SK-N-MC (cell line): ENCODE measurements around the gene LEFTY1.

ENCODE experiments used
- DNase-seq: peaks from one replicate; pipeline ENCODE4 v3.0.0-alpha.2; 2011; ENCODE audit warnings: low read depth, low spot score
- H3K27ac ChIP-seq: fragments of 200-600 bp; sonication (generic); 2 replicates; pipeline ENCODE4 v1.5.1; 2016; ENCODE audit warnings: mixed run types
- H3K36me3 ChIP-seq: fragments of 200-600 bp; sonication (generic); 2 replicates; pipeline ENCODE4 v1.6.1; 2017; ENCODE audit warnings: antibody characterized with exemption, low read length, mixed read lengths; ENCODE audit not compliant: insufficient read depth
- H3K4me3 ChIP-seq: fragments of 200-600 bp; sonication (generic); 2 replicates; pipeline ENCODE4 v1.5.1; 2016
- H3K9ac ChIP-seq: fragments of 200-600 bp; sonication (generic); 2 replicates; pipeline ENCODE4 v1.8.0; 2017; ENCODE audit warnings: mixed run types, mixed read lengths; ENCODE audit not compliant: insufficient read length
- H3K9me3 ChIP-seq: fragments of 200-600 bp; sonication (generic); 2 replicates; pipeline ENCODE4 v1.6.1; 2017; ENCODE audit warnings: low read depth, mild to moderate bottlenecking, antibody characterized with exemption, low read length, moderate library complexity, mixed read lengths
- EZH2 ChIP-seq: fragments of 200-600 bp; sonication (generic); IDR thresholded peaks from one replicate; pipeline ENCODE4 v1.6.1; 2017; ENCODE audit warnings: antibody characterized with exemption
- FOXP2 ChIP-seq: optimal IDR thresholded peaks from 2 replicates; pipeline ENCODE3; 2011; ENCODE audit warnings: mild to moderate bottlenecking, moderate library complexity; ENCODE audit not compliant: insufficient read depth; ENCODE audit errors: extremely low read length, control extremely low read depth
- POLR2AphosphoS5 ChIP-seq: IDR thresholded peaks from 2 replicates; pipeline ENCODE4 v1.6.1; 2012; ENCODE audit warnings: mild to moderate bottlenecking, low read depth, low read length, borderline replicate concordance

The LEFTY1 gene

DNA sequence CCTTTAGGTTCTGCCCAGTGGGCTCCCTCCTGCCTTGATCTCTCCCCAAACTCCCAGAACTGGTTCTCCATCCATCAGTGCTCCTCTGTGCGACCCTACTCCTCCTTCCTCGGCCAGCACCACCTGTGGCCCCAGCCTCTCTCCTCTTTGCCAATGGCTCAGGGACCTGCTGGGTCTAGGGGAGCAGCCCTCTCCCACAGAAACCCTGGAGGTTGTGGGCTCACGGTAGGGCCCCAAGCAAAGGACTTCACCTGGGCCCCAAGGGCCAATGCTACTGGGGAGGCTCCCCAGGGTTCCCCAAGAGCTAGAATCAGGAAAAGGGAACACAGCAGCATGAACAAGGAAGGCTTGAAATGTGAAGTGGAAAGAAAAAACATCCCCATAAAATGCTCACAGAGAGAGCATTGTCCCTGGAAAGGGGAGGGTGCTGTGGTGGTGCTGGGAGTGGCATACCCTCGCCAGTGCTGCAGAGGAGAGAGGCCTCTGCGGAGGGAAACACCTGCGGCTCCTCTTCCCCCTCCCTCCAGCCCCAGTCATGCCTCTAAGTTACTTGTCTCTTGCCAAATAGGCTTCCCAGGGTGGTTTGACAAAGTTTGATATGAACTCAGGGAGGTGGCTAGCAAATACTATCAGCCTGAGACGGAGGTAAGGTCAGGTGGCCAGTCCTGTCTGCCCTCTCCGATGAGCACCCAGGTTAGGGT, 9.3 kb downstream of the LEFTY1 start:
- Histone ChIP-seq H3K9ac (no peak overlapping the region), H3K9me3 (no peaks in the 10 kb centered on the region), H3K27ac (no peak overlapping the region), H3K4me3 (no peak overlapping the region), H3K36me3 (no peaks in the 10 kb centered on the region)
- TF ChIP-seq POLR2AphosphoS5: no peak
- no peak for TF ChIP-seq EZH2
- TF ChIP-seq FOXP2: no peak
- DNase-seq: no peak

- no peak for DNase-seq
- H3K36me3 ChIP-seq: no peaks in the 10 kb centered on the region
- H3K9ac ChIP-seq: no peak overlapping the region
- TF ChIP-seq POLR2AphosphoS5 (no peak), EZH2 (no peak), FOXP2 (no peak)
- no peaks in the 10 kb centered on the region for H3K9me3 ChIP-seq
- H3K4me3 ChIP-seq: no peak overlapping the region
- no peak overlapping the region for H3K27ac ChIP-seq
Measured at GRCh38 chr1:225878282-225878681, 10.7 kb downstream of the LEFTY1 start.

- H3K9me3 ChIP-seq: no peaks in the 10 kb centered on the region
- no peak for DNase-seq
- no peaks in the 10 kb centered on the region for H3K36me3 ChIP-seq
- H3K4me3 ChIP-seq: no peak overlapping the region
- no peak overlapping the region for H3K27ac ChIP-seq
- H3K9ac ChIP-seq: no peak overlapping the region
- TF ChIP-seq EZH2 (no peak), POLR2AphosphoS5 (no peak), FOXP2 (no peak)
Measured at GRCh38 chr1:225877580-225877979, 11.4 kb downstream of the LEFTY1 start.

- Histone ChIP-seq H3K9ac (no peak overlapping the region), H3K9me3 (no peaks in the 10 kb centered on the region), H3K36me3 (no peaks in the 10 kb centered on the region), H3K27ac (no peak overlapping the region), H3K4me3 (no peak overlapping the region)
- no peak for TF ChIP-seq POLR2AphosphoS5
- no peak for TF ChIP-seq EZH2
- TF ChIP-seq FOXP2: no peak
- no peak for DNase-seq
Measured at GRCh38 chr1:225876900-225877510, 11.9 kb downstream of the LEFTY1 start.

DNA sequence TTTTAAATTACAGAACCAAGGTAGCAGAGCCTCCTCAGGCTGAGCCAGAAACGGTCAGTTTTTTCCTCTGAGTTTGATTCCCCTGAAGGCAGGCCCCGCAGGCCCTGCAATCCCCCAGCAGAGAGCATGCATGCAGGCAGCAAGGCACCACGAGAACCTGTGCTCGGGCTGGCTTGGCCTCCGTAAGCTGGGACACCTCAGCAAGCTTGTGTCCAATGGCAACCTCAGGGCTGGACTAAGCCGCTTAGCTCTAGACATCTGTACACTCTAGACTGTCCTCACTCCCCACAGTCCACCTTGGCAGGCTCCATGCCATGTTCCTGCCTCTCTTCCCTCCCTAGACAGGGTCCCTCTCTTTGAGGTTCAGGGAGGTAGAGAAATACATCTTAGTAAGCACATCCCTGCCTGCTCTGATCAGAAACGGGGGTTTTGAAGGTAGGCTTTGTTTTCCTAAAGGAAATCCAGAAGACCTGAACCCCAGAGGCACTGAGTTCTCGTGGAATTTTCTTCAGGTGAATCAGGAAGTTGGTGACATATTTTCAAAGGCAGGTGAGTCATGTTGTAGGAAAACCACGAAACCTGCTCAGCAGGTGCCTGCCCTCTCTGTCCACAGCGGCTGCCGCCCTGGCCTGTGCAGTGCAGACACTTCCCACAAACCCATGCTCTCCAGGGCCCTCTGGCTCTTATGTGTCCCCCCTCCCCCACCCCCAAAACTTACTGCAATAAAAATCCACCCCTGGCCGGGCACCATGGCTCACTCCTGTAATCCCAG, 13.7 kb downstream of the LEFTY1 start:
- TF ChIP-seq FOXP2 (no peak), POLR2AphosphoS5 (no peak), EZH2 (no peak)
- Histone ChIP-seq H3K9me3 (no peaks in the 10 kb centered on the region), H3K36me3 (no peaks in the 10 kb centered on the region), H3K4me3 (no peak overlapping the region), H3K9ac (no peak overlapping the region), H3K27ac (no peak overlapping the region)
- no peak for DNase-seq

DNA sequence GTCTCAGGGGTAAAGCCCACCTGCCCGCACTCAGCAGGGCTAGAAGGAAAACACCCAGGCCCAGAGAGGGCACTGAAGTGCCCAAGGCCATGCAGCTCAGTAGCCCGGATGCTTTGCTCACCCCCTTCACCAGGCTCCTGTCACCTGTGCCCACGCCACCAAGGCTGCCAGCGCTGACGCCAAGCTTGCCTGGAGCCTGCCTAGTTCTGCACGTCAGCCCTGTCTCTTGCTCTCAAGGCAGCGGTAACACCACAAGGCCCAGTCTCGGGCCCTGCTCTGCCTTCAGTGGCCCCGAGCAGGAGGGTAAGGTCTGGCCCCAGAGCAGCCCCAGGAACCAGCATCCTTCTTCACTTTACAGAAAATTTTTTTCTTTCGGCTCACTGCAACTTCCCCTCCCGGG, 14.5 kb downstream of the LEFTY1 start:
- no peaks in the 10 kb centered on the region for H3K36me3 ChIP-seq
- TF ChIP-seq POLR2AphosphoS5 (no peak), EZH2 (no peak), FOXP2 (no peak)
- DNase-seq: no peak
- no peaks in the 10 kb centered on the region for H3K9me3 ChIP-seq
- no peak overlapping the region for H3K4me3 ChIP-seq
- H3K27ac ChIP-seq: no peak overlapping the region
- H3K9ac ChIP-seq: no peak overlapping the region

DNA sequence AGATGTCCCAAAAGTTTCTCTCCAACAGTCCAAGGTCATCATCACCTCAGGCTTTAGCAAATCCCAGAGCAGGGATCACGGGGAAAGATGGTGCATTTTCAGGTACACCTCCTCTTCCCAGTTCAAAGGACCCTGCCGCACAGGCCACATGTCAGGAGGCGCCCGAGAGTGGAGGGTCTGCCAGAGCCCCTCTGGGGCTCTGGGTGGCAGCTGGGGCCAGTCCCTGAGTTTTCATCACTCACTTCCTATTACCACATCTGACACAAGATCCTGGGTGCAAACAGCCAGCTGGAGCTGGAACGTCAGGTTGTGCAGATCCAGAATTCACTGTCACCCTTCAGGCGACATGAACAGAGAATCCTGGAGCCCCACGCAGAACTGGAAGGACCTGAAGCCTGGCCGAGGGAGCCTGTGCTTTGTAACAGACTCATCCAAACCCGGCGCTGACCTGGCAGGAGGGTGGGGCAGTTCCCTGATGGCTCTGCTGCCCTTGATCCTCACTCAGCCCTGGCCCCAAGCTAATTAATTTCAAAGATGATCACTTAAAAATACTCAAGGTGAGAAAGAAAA, 15.6 kb downstream of the LEFTY1 start:
- Histone ChIP-seq H3K36me3 (no peaks in the 10 kb centered on the region), H3K9me3 (no peaks in the 10 kb centered on the region), H3K27ac (no peak overlapping the region), H3K9ac (no peak overlapping the region), H3K4me3 (no peak overlapping the region)
- no peak for TF ChIP-seq POLR2AphosphoS5
- TF ChIP-seq EZH2: no peak
- TF ChIP-seq FOXP2: no peak
- DNase-seq: no peak

GRCh38 chr1:225872075-225872430, 16.9 kb downstream of the LEFTY1 start:
- no peak overlapping the region for H3K27ac ChIP-seq
- no peaks in the 10 kb centered on the region for H3K36me3 ChIP-seq
- TF ChIP-seq POLR2AphosphoS5 (no peak), EZH2 (no peak), FOXP2 (no peak)
- DNase-seq: no peak
- H3K9ac ChIP-seq: no peak overlapping the region
- H3K9me3 ChIP-seq: no peaks in the 10 kb centered on the region
- H3K4me3 ChIP-seq: no peak overlapping the region
